DMS79 (cell line): ENCODE results near the gene CLECL1.
"Not testable (repeated sequence)": the region's sequence is repeated elsewhere in the genome, so short reads cannot be mapped to it uniquely, and the experiment has no call there.

Experiments used
- DNase-seq: peaks from one replicate; lab custom pipeline; 2025; lab: John Stamatoyannopoulos, UW

The CLECL1 gene

GRCh38 chr12:9694241-9694640, 38.7 kb downstream of the CLECL1 start:
- no peak for DNase-seq

GRCh38 chr12:9692909-9693308, 40.0 kb downstream of the CLECL1 start:
- no peak for DNase-seq

GRCh38 chr12:9687228-9687627, 45.7 kb downstream of the CLECL1 start:
- DNase-seq: no peak

- no peak for DNase-seq
Measured at GRCh38 chr12:9685915-9686314, 47.0 kb downstream of the CLECL1 start.

GRCh38 chr12:9685366-9685765, 47.5 kb downstream of the CLECL1 start:
- not testable (repeated sequence) for DNase-seq

GRCh38 chr12:9682949-9683348, 49.9 kb downstream of the CLECL1 start:
- DNase-seq: not testable (repeated sequence)

- DNase-seq: not testable (repeated sequence)
Measured at GRCh38 chr12:9682508-9682907, 50.4 kb downstream of the CLECL1 start.

GRCh38 chr12:9674226-9674590, 58.7 kb downstream of the CLECL1 start:
- no peak for DNase-seq

- peak; percentile 46 for DNase-seq
Measured at GRCh38 chr12:9673404-9674225, 59.3 kb downstream of the CLECL1 start.
